GM18520 (cell line): ENCODE data around the gene GNG7.
"Not testable (repeated sequence)": the region's sequence is repeated elsewhere in the genome, so short reads cannot be mapped to it uniquely, and the experiment has no call there.

Experiments used
- ATAC-seq: cut with Tn5 transposase; IDR thresholded peaks from one replicate; pipeline ENCODE4 v1.9.1; 2021; ENCODE audit not compliant: unreplicated experiment

GNG7 gene

GRCh38 chr19:2714102-2714501 lies 11.6 kb upstream of the GNG7 start:
- ATAC-seq = not testable (repeated sequence)

- not testable (repeated sequence) for ATAC-seq
These were observed 10.7 kb upstream of the GNG7 start for GRCh38 chr19:2713170-2713569.

- no peak for ATAC-seq
These were observed 9.3 kb upstream of the GNG7 start for GRCh38 chr19:2711875-2712205.

GRCh38 chr19:2711172-2711874 lies 8.8 kb upstream of the GNG7 start:
- no peak for ATAC-seq

- ATAC-seq = no peak
These were observed 3.8 kb upstream of the GNG7 start for GRCh38 chr19:2706251-2706650.

GRCh38 chr19:2703691-2704216 lies 1.3 kb upstream of the GNG7 start:
- ATAC-seq = no peak

- ATAC-seq = no peak
These were observed 563 bp upstream of the GNG7 start for GRCh38 chr19:2703077-2703437.

GRCh38 chr19:2701361-2702169 lies 929 bp downstream of the GNG7 start:
- ATAC-seq = no peak

- no peak for ATAC-seq
These were observed 1.7 kb downstream of the GNG7 start for GRCh38 chr19:2700660-2701360.

GRCh38 chr19:2699413-2700140 lies 2.9 kb downstream of the GNG7 start:
- ATAC-seq = no peak

- ATAC-seq = no peak
These were observed 8.3 kb downstream of the GNG7 start for GRCh38 chr19:2694196-2694595.

GRCh38 chr19:2693492-2694160 lies 8.9 kb downstream of the GNG7 start:
- ATAC-seq = no peak

- ATAC-seq = no peak
These were observed 10.5 kb downstream of the GNG7 start for GRCh38 chr19:2691951-2692350.

- ATAC-seq = no peak
These were observed 11.6 kb downstream of the GNG7 start for GRCh38 chr19:2690856-2691255.

- ATAC-seq = no peak
These were observed 16.1 kb downstream of the GNG7 start for GRCh38 chr19:2686360-2686759.

GRCh38 chr19:2685204-2685704 lies 17.2 kb downstream of the GNG7 start:
- ATAC-seq = no peak

GRCh38 chr19:2683430-2684003 lies 19.0 kb downstream of the GNG7 start:
- no peak for ATAC-seq

- no peak for ATAC-seq
These were observed 21.7 kb downstream of the GNG7 start for GRCh38 chr19:2680808-2681207.

GRCh38 chr19:2679439-2679838 lies 23.1 kb downstream of the GNG7 start:
- ATAC-seq = no peak

GRCh38 chr19:2678948-2679347 lies 23.5 kb downstream of the GNG7 start:
- ATAC-seq = not testable (repeated sequence)
